Endothelial cell of umbilical vein (primary cell): ENCODE measurements around the gene AGFG2. TPM values are rescaled to one million over a fixed set of nuclear protein-coding genes. Genes with fewer than 3 reads are reported as not detected.

Experiments
- BruUV-seq: library from RNA; stranded (reverse); fragments of 400-500 nt; replicated peaks from 2 replicates; lab custom pipeline; 2021; lab: Mats Ljungman, UMichigan
- CTCF ChIA-PET: fragments of 300-600, 350-600 bp; sonication (Branson Sonifier 250); formaldehyde crosslinking; loops from one replicate; lab custom pipeline; 2021; ENCODE audit warnings: antibody characterized with exemption, inconsistent platforms; lab: Charles Lee
- POLR2A ChIA-PET: fragments of 300-600, 350-600 bp; sonication (Branson Sonifier 250); formaldehyde crosslinking; loops from one replicate; lab custom pipeline; 2021; ENCODE audit warnings: antibody characterized with exemption, inconsistent platforms; lab: Charles Lee
- DNase-seq: peaks from one replicate; pipeline ENCODE4 v3.0.0-alpha.2; 2011; ENCODE audit warnings: low read depth, low spot score
- FAIRE-seq: peaks from 2 replicates; lab custom pipeline; 2011; peaks lifted over from hg19 to GRCh38; lab: Jason Lieb, UNC
- H2AFZ ChIP-seq: 2 replicates; pipeline ENCODE4 v1.6.0; 2012; ENCODE audit warnings: low read depth, low read length, control low read depth, inconsistent platforms
- H3K27ac ChIP-seq: 2 replicates; pipeline ENCODE4 v1.5.1; 2011; ENCODE audit warnings: low read depth, mild to moderate bottlenecking, control low read depth, low read length, moderate library complexity; ENCODE audit not compliant: insufficient read depth
- H3K27me3 ChIP-seq, 2 experiments: 2 replicates each; pipeline versions ENCODE4 v1.6.0 to v1.6.1; 2011; ENCODE audit warnings: low read length in 2 of 2, mixed read lengths in 1 of 2; ENCODE audit not compliant: control insufficient read depth in 2 of 2, insufficient read depth in 2 of 2
- H3K36me3 ChIP-seq, 2 experiments: 2 replicates in 1 of 2; 3 replicates in 1 of 2; pipeline ENCODE4 v1.5.1; 2011; ENCODE audit warnings: low read length in 2 of 2, mild to moderate bottlenecking in 1 of 2, moderate library complexity in 1 of 2; ENCODE audit not compliant: control insufficient read depth in 2 of 2, insufficient read depth in 2 of 2; ENCODE audit errors: extremely low read depth in 1 of 2
- H3K4me1 ChIP-seq: 3 replicates; pipeline ENCODE4 v1.5.1; 2011; ENCODE audit warnings: mild to moderate bottlenecking, low read length; ENCODE audit not compliant: control insufficient read depth, insufficient read depth; ENCODE audit errors: extremely low read depth
- H3K4me2 ChIP-seq: 2 replicates; pipeline ENCODE4 v1.6.1; 2011; ENCODE audit warnings: low read length, control low read depth, mixed read lengths; ENCODE audit not compliant: insufficient read depth
- H3K4me3 ChIP-seq, 3 experiments: fragments of 200-600 bp in 1 of 3; sonication (generic), shearing (Covaris generic) in 1 of 3; replicated peaks in 1 of 3; 2 replicates each; pipeline ENCODE4 v1.5.1; 2011 to 2016; ENCODE audit warnings: control low read depth in 3 of 3, low read length in 3 of 3, mild to moderate bottlenecking in 2 of 3, inconsistent platforms in 1 of 3, low read depth in 1 of 3, moderate library complexity in 1 of 3; ENCODE audit not compliant: insufficient read depth in 1 of 3
- H3K79me2 ChIP-seq: 2 replicates; pipeline ENCODE4 v1.6.0; 2012; ENCODE audit warnings: low read length, inconsistent platforms; ENCODE audit not compliant: control insufficient read depth, insufficient read depth
- H3K9ac ChIP-seq: replicated peaks from 2 replicates; pipeline ENCODE3; 2011; ENCODE audit warnings: low read length, control low read depth; ENCODE audit not compliant: insufficient read depth; ENCODE audit errors: extremely low read depth
- H3K9me1 ChIP-seq: replicated peaks from 3 replicates; pipeline ENCODE4 v1.6.0; 2011; ENCODE audit warnings: mild to moderate bottlenecking, low read length; ENCODE audit not compliant: control insufficient read depth, insufficient read depth; ENCODE audit errors: extremely low read depth
- H3K9me3 ChIP-seq: replicated peaks from 2 replicates; pipeline ENCODE4 v1.5.1; 2012; ENCODE audit warnings: low read length, inconsistent platforms; ENCODE audit not compliant: control insufficient read depth, insufficient read depth
- H4K20me1 ChIP-seq: replicated peaks from 2 replicates; pipeline ENCODE3; 2011; ENCODE audit warnings: mild to moderate bottlenecking, low read length; ENCODE audit not compliant: control insufficient read depth, insufficient read depth; ENCODE audit errors: extremely low read depth
- EZH2 ChIP-seq: IDR thresholded peaks from 2 replicates; pipeline ENCODE4 v1.6.1; 2012; ENCODE audit warnings: borderline replicate concordance, low read depth, mild to moderate bottlenecking, moderate library complexity, low read length, inconsistent platforms; ENCODE audit not compliant: severe bottlenecking
- FOS ChIP-seq: IDR thresholded peaks from 2 replicates; pipeline ENCODE4 v1.6.1; 2011; ENCODE audit warnings: mild to moderate bottlenecking, low read length, moderate library complexity, borderline replicate concordance; ENCODE audit not compliant: insufficient read depth
- GATA2 ChIP-seq: IDR thresholded peaks from 2 replicates; pipeline ENCODE4 v1.7.0; 2011; ENCODE audit warnings: low read depth, mild to moderate bottlenecking, moderate library complexity, mixed read lengths, low read length; ENCODE audit not compliant: insufficient read length, insufficient read depth
- JUN ChIP-seq: IDR thresholded peaks from 2 replicates; pipeline ENCODE4 v1.6.1; 2011; ENCODE audit warnings: borderline replicate concordance, low read depth; ENCODE audit not compliant: insufficient read length, insufficient read depth
- MYC ChIP-seq: IDR thresholded peaks from one replicate; pipeline ENCODE4 v1.6.1; 2011; ENCODE audit warnings: mild to moderate bottlenecking, low read depth, low read length
- POLR2AphosphoS5 ChIP-seq: IDR thresholded peaks from 2 replicates; pipeline ENCODE4 v1.6.1; 2012; ENCODE audit warnings: low read depth, mild to moderate bottlenecking, control low read depth, low read length, moderate library complexity; ENCODE audit not compliant: insufficient read depth
- dilution Hi-C: fragments of 300-500 bp; cut with MboI; formaldehyde crosslinking; loops from one replicate; pipeline ENCODE4 v1.15.0; 2019; ENCODE audit warnings: low sequenced_read_pairs; ENCODE audit not compliant: extremely low pct_ligation_motif_present
- intact Hi-C: fragments of 100-400 bp; cut with micrococcal nuclease; formaldehyde crosslinking; loops from one replicate; pipeline ENCODE4 v1.10.0; 2022
- polyA plus RNA-seq, 4 experiments: library from polyadenylated mRNA; depleted of rRNA in 3 of 4; stranded (reverse) in 3 of 4; unstranded in 1 of 4; fragments of >200 nt; gene quantifications; 2 replicates each; pipeline versions ENCODE4 v1.2.1 to v1.2.3, GENCODE V29; 2011 to 2012; ENCODE audit warnings: missing spikeins in 1 of 4
- total RNA-seq: library from RNA; stranded (reverse); gene quantifications from 2 replicates; pipeline ENCODE4 v1.2.3, GENCODE V29; 2021
- TF ChIP-seq, protein P1 (sequence below), 2 donors: IDR thresholded peaks; 1 replicate in 1 of 2; 2 replicates in 1 of 2; pipeline ENCODE4 v1.5.1; 2011; ENCODE audit warnings: low read length in 2 of 2, mild to moderate bottlenecking in 2 of 2, moderate library complexity in 2 of 2, control low read depth in 1 of 2, inconsistent platforms in 1 of 2, low read depth in 1 of 2; ENCODE audit not compliant: insufficient read depth in 1 of 2; ENCODE audit errors: extremely low read depth in 1 of 2
- TF ChIP-seq, protein P2 (sequence below): IDR thresholded peaks from 2 replicates; pipeline ENCODE4 v1.6.1; 2011; ENCODE audit not compliant: insufficient read depth, insufficient read length

The AGFG2 gene
- total and polyA plus RNA-seq, 2 donors (not counting 3 experiments of a cell fraction or from before 2014, with no cell fraction given), result 33.6 to 44.6 TPM

DNA sequence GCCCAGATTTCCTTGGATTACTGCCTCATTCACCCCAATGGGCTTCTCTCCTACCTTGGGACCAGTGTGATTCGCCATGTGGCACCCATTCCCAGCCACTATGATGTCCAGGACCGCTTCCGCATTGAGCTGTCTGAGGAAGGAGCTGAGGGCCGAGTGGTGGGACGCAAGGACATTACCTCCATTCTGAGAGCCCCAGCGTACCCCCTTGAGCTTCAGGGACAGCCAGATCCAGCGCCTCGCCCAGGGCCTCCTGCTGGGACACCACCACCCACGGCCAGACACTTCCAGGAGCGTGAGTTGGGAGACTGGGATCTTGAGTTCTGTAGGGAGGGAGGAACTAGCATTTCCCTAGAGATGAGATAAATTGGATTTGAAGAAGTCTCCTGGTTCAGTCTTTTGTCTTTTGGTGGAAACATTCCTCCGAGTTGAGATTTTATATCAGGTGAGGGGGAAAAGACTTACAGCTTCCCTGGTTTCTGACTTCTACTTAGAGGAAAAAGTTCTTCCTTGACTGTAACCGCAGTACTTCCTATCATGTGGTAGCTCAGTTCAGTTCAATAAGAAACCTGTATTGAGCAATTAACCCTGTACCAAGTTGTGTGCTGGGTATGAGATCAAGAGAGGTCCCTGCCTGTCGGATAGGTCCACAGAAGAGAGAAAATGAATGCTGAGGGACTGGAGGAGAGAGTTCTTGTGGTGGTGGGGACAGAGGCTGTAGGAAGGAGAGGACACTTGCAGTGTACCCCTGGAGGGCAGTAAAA lies 74.6 kb downstream of the AGFG2 start:
- Histone ChIP-seq H3K79me2 (no peaks in the 10 kb centered on the region), H2AFZ (no peak overlapping the region), H4K20me1 (no peaks in the 10 kb centered on the region), H3K4me3 (no peak overlapping the region), H3K9me3 (no peaks in the 10 kb centered on the region), H3K9me1 (no peaks in the 10 kb centered on the region), H3K9ac (no peak overlapping the region), H3K4me2 (peak overlapping the region; percentile 61), H3K36me3 (no peaks in the 10 kb centered on the region), H3K27ac (no peak overlapping the region), H3K4me1 (peaks cover 9% of the 10 kb centered on the region), H3K27me3 (no peaks in the 10 kb centered on the region)
- BruUV-seq, result no TSS peak
- no peak for DNase-seq
- TF ChIP-seq, protein P1, sequence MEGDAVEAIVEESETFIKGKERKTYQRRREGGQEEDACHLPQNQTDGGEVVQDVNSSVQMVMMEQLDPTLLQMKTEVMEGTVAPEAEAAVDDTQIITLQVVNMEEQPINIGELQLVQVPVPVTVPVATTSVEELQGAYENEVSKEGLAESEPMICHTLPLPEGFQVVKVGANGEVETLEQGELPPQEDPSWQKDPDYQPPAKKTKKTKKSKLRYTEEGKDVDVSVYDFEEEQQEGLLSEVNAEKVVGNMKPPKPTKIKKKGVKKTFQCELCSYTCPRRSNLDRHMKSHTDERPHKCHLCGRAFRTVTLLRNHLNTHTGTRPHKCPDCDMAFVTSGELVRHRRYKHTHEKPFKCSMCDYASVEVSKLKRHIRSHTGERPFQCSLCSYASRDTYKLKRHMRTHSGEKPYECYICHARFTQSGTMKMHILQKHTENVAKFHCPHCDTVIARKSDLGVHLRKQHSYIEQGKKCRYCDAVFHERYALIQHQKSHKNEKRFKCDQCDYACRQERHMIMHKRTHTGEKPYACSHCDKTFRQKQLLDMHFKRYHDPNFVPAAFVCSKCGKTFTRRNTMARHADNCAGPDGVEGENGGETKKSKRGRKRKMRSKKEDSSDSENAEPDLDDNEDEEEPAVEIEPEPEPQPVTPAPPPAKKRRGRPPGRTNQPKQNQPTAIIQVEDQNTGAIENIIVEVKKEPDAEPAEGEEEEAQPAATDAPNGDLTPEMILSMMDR (IDR thresholded peaks at IDR 0.05; ENCODE audit: extremely low read depth in 1 of 2, insufficient read depth in 1 of 2, low read depth in 1 of 2, low read length in 2 of 2), result no peak
- TF ChIP-seq EZH2, result no peak
- TF ChIP-seq JUN, result no peak
- no peak for TF ChIP-seq FOS
- TF ChIP-seq POLR2AphosphoS5, result no peak
- TF ChIP-seq GATA2, result no peak
- TF ChIP-seq, protein P2, sequence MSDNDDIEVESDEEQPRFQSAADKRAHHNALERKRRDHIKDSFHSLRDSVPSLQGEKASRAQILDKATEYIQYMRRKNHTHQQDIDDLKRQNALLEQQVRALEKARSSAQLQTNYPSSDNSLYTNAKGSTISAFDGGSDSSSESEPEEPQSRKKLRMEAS, result no peak
- no peak for TF ChIP-seq MYC
- intact Hi-C loops, result loop anchor here (2.0 kb wide), 1 partner anchor 75 kb away; the partner anchor contains the start of gene AGFG2
- FAIRE-seq, result no peak
- POLR2A ChIA-PET, result interaction anchor here (1.8 kb wide), 1 partner anchor 185 kb away, joined by 10 read pairs; the partner anchor contains the start of gene ZCWPW1
- CTCF ChIA-PET, result interaction anchor here (0.6 to 3.6 kb wide), 16 partner anchors 9 to 112 kb away, joined by 3 to 21 read pairs (median 6); partner anchors contain the start of genes FBXO24, GNB2, LRCH4 and POP7
- dilution Hi-C loops, result no loop called here
